K562 (cell line): Measurements from ENCODE around the gene KCNH2. TPM values are rescaled to one million over a fixed set of nuclear protein-coding genes. Genes with fewer than 3 reads are reported as not detected.

Experiments
- CBX1 ChIP-seq: sonication (generic); IDR thresholded peaks from 2 replicates; pipeline ENCODE4 v1.6.1; 2016; ENCODE audit warnings: antibody characterized with exemption, low read depth, mild to moderate bottlenecking
- E2F4 ChIP-seq: sonication (generic); formaldehyde crosslinking; IDR thresholded peaks from 2 replicates; pipeline ENCODE4 v1.8.0; 2022; ENCODE audit warnings: mild to moderate bottlenecking, low read depth, missing genetic modification reagents
- E2F6 ChIP-seq, 2 experiments: IDR thresholded peaks; 2 replicates each; pipeline ENCODE4 v1.6.1; 2011; ENCODE audit warnings: borderline replicate concordance in 1 of 2, control low read depth in 1 of 2, low read depth in 1 of 2, low read length in 1 of 2, mild to moderate bottlenecking in 1 of 2, mixed read lengths in 1 of 2, moderate library complexity in 1 of 2; ENCODE audit not compliant: insufficient read depth in 1 of 2, insufficient read length in 1 of 2, poor library complexity in 1 of 2, severe bottlenecking in 1 of 2; ENCODE audit errors: extremely low read depth in 1 of 2
- FOXM1 ChIP-seq, 2 experiments: fragments of 450-650 bp in 1 of 2; sonication (generic) in 1 of 2; formaldehyde crosslinking in 1 of 2; IDR thresholded peaks; 2 replicates each; pipeline versions ENCODE4 v1.6.1 to v1.9.0; 2017 to 2022; ENCODE audit warnings: low read depth in 2 of 2, mild to moderate bottlenecking in 2 of 2, missing genetic modification reagents in 1 of 2, moderate library complexity in 1 of 2
- IRF9 ChIP-seq: fragments of 450-650 bp; IDR thresholded peaks from 2 replicates; pipeline ENCODE4 v1.6.1; 2016; ENCODE audit warnings: missing biosample characterization, missing genetic modification characterization
- SMAD4 ChIP-seq: fragments of 250-450 bp; sonication (Bioruptor Pico); conservative IDR thresholded peaks from 2 replicates; pipeline ENCODE4 v1.8.0; 2021; ENCODE audit warnings: inconsistent platforms, mild to moderate bottlenecking, moderate library complexity
- ZBTB2 ChIP-seq: fragments of 450-650 bp; IDR thresholded peaks from 2 replicates; pipeline ENCODE4 v1.6.1; 2016; ENCODE audit warnings: antibody characterized with exemption
- ZKSCAN1 ChIP-seq: fragments of 150-350 bp; IDR thresholded peaks from 2 replicates; pipeline ENCODE4 v1.6.1; 2016; ENCODE audit warnings: low read depth, low read length
- ZNF311 ChIP-seq: fragments of 250-450 bp; sonication (Bioruptor Pico); IDR thresholded peaks from 2 replicates; pipeline ENCODE4 v1.4.0; 2020; ENCODE audit warnings: mild to moderate bottlenecking, moderate library complexity
- polyA plus RNA-seq, 8 experiments: library from polyadenylated mRNA; depleted of rRNA in 4 of 8; stranded (reverse) in 5 of 8; unstranded in 3 of 8; fragments of >200 nt; fragmentation: Nextera tagmentation in 2 of 8; fragmentation: Illumina TruSeq in 1 of 8; extraction: Ambion mirVana in 2 of 8; extraction: Trizol in 1 of 8; gene quantifications; 2 replicates each; pipeline versions ENCODE4 v1.2.1 to v1.2.3, GENCODE V29; 2011 to 2014; ENCODE audit warnings: inconsistent platforms in 1 of 8, missing spikeins in 1 of 8
- total RNA-seq, 7 experiments: library from RNA; depleted of rRNA in 6 of 7; stranded (reverse); fragments of >200 nt in 6 of 7; fragmentation: Illumina TruSeq in 2 of 7; extraction: Trizol in 2 of 7; gene quantifications; 2 replicates each; pipeline versions ENCODE4 v1.2.1 to v1.2.3, GENCODE V29; 2011 to 2021; ENCODE audit warnings: low replicate concordance in 1 of 7

The KCNH2 gene
- total and polyA plus RNA-seq, 9 of the 15 experiments (the other 6 are each of a cell fraction or from before 2014, with no cell fraction given), result 18.1 to 368 (median 218) TPM

- no peak for TF ChIP-seq FOXM1 (IDR thresholded peaks at IDR 0.05; ENCODE audit: low read depth)
- TF ChIP-seq FOXM1 (CRISPR knock-in tag; IDR thresholded peaks at IDR 0.05; ENCODE audit: low read depth), result 0 out of 2 replicates have a peak, but pooled peaks have one; percentile 42
- TF ChIP-seq ZBTB2, result no peak
- no peak for TF ChIP-seq IRF9 (tag)
- TF ChIP-seq ZKSCAN1, result no peak
- TF ChIP-seq ZNF311, result no peak
- 0 out of 2 replicates have a peak, but pooled peaks have one; percentile 19 for TF ChIP-seq E2F4 (CRISPR knock-in tag)
- TF ChIP-seq E2F6 (IDR thresholded peaks at IDR 0.05; ENCODE audit: borderline replicate concordance in 1 of 2, extremely low read depth in 1 of 2, insufficient read depth in 1 of 2, insufficient read length in 1 of 2, low read depth in 1 of 2, low read length in 1 of 2, poor library complexity in 1 of 2, severe bottlenecking in 1 of 2), result peak in 1 of 2 experiments; percentile 41
- peak; percentile 13; the same call in 1 of the 2 replicates for TF ChIP-seq SMAD4 (CRISPR knock-in tag)
- peak; percentile 37; the same call in 1 of the 2 replicates for TF ChIP-seq CBX1
Measured at GRCh38 chr7:150978126-150978789, at the start of gene KCNH2 (continued).
